ENCODE data around the gene ENC1.
"Not testable (repeated sequence)": the region's sequence is repeated elsewhere in the genome, so short reads cannot be mapped to it uniquely, and the experiment has no call there.

- TF ChIP-seq CTCF (IDR thresholded peaks at IDR 0.05); NR3C1 (IDR thresholded peaks at IDR 0.05); EP300 (IDR thresholded peaks at IDR 0.05); POLR2A (IDR thresholded peaks at IDR 0.05; ENCODE audit: low read length); BHLHE40 (IDR thresholded peaks at IDR 0.05; ENCODE audit: low read depth, low read length); USF2 (IDR thresholded peaks at IDR 0.05); HDAC2 (IDR thresholded peaks at IDR 0.05); MAZ (IDR thresholded peaks at IDR 0.05; ENCODE audit: borderline replicate concordance, low read depth, low read length); CHD4 (IDR thresholded peaks at IDR 0.05; ENCODE audit: borderline replicate concordance): not testable (repeated sequence)
These were observed 37.6 kb upstream of the ENC1 start for GRCh38 chr5:74678123-74678522.

Measured in A549 (cell line).